HepG2 (cell line): ENCODE measurements around the gene DLL3. TPM values are rescaled to one million over a fixed set of nuclear protein-coding genes. Genes with fewer than 3 reads are reported as not detected.

Experiments
- AKNA ChIP-seq: sonication (generic); formaldehyde crosslinking; IDR thresholded peaks from 2 replicates; pipeline ENCODE4 v1.4.0; 2020; ENCODE audit warnings: missing genetic modification reagents, borderline replicate concordance
- EP300 ChIP-seq, 3 experiments: sonication (generic) in 1 of 3; formaldehyde crosslinking in 1 of 3; IDR thresholded peaks; 2 replicates each; pipeline versions ENCODE4 v1.5.1 to v1.6.1; 2011 to 2020; ENCODE audit warnings: low read depth in 2 of 3, low read length in 2 of 3, borderline replicate concordance in 1 of 3, improper control_type of control experiment in 1 of 3, mild to moderate bottlenecking in 1 of 3, missing genetic modification reagents in 1 of 3, moderate library complexity in 1 of 3
- FOSL2 ChIP-seq: sonication (generic); formaldehyde crosslinking; IDR thresholded peaks from 2 replicates; pipeline ENCODE4 v1.4.0; 2020; ENCODE audit warnings: missing genetic modification reagents
- HDAC2 ChIP-seq: sonication (generic); formaldehyde crosslinking; IDR thresholded peaks from 2 replicates; pipeline ENCODE4 v1.4.0; 2020; ENCODE audit warnings: missing genetic modification reagents
- HMGA1 ChIP-seq: sonication (generic); formaldehyde crosslinking; conservative IDR thresholded peaks from 2 replicates; pipeline ENCODE4 v1.4.0; 2020; ENCODE audit warnings: missing genetic modification reagents
- PHB2 ChIP-seq: fragments of 450-650 bp; IDR thresholded peaks from 2 replicates; pipeline ENCODE4 v1.6.1; 2018; ENCODE audit not compliant: partially characterized antibody
- SP140L ChIP-seq: sonication (generic); formaldehyde crosslinking; IDR thresholded peaks from 2 replicates; pipeline ENCODE4 v1.4.0; 2020; ENCODE audit warnings: missing genetic modification reagents, borderline replicate concordance
- ZNF234 ChIP-seq: sonication (generic); formaldehyde crosslinking; conservative IDR thresholded peaks from 2 replicates; pipeline ENCODE4 v1.5.1; 2020; ENCODE audit warnings: mild to moderate bottlenecking, missing genetic modification reagents
- ZNF672 ChIP-seq: sonication (generic); formaldehyde crosslinking; IDR thresholded peaks from 2 replicates; pipeline ENCODE4 v1.8.1; 2022; ENCODE audit warnings: missing genetic modification reagents
- polyA plus RNA-seq, 8 experiments: library from polyadenylated mRNA; depleted of rRNA in 3 of 8; stranded (reverse) in 7 of 8; unstranded in 1 of 8; fragments of >200 nt; fragmentation: Illumina TruSeq in 4 of 8; extraction: Trizol in 4 of 8; gene quantifications; 2 replicates each; pipeline versions ENCODE4 v1.2.1 to v1.2.3, GENCODE V29; 2011 to 2016; ENCODE audit warnings: low read depth in 4 of 8, missing spikeins in 1 of 8, mixed read lengths in 1 of 8; ENCODE audit not compliant: insufficient read depth in 1 of 8
- total RNA-seq, 5 experiments: library from RNA; depleted of rRNA; stranded (reverse); fragments of >200 nt; fragmentation: Illumina TruSeq; extraction: Trizol; gene quantifications; 2 replicates each; pipeline ENCODE4 v1.2.3, GENCODE V29; 2016; ENCODE audit warnings: low read depth in 1 of 5
- TF ChIP-seq, protein P1 (sequence below): sonication (generic); formaldehyde crosslinking; IDR thresholded peaks from 2 replicates; pipeline ENCODE4 v1.4.0; 2020; ENCODE audit warnings: missing genetic modification reagents, mild to moderate bottlenecking, borderline replicate concordance
- TF ChIP-seq, protein P2 (sequence below): sonication (generic); formaldehyde crosslinking; IDR thresholded peaks from 2 replicates; pipeline ENCODE4 v1.8.1; 2023; ENCODE audit warnings: missing genetic modification reagents, mild to moderate bottlenecking, borderline replicate concordance
- TF ChIP-seq, protein P3 (sequence below): sonication (generic); formaldehyde crosslinking; IDR thresholded peaks from 2 replicates; pipeline ENCODE4 v1.8.0; 2022; ENCODE audit warnings: mild to moderate bottlenecking, missing genetic modification reagents, moderate library complexity
- TF ChIP-seq, protein P4 (sequence below): sonication (generic); formaldehyde crosslinking; IDR thresholded peaks from 2 replicates; pipeline ENCODE4 v1.8.0; 2022; ENCODE audit warnings: missing genetic modification reagents, mild to moderate bottlenecking, borderline replicate concordance

DLL3 gene
- total and polyA plus RNA-seq, 2 of the 13 experiments (the other 11 are each of a cell fraction or from before 2014, with no cell fraction given): 0.35 to 0.55 TPM

DNA sequence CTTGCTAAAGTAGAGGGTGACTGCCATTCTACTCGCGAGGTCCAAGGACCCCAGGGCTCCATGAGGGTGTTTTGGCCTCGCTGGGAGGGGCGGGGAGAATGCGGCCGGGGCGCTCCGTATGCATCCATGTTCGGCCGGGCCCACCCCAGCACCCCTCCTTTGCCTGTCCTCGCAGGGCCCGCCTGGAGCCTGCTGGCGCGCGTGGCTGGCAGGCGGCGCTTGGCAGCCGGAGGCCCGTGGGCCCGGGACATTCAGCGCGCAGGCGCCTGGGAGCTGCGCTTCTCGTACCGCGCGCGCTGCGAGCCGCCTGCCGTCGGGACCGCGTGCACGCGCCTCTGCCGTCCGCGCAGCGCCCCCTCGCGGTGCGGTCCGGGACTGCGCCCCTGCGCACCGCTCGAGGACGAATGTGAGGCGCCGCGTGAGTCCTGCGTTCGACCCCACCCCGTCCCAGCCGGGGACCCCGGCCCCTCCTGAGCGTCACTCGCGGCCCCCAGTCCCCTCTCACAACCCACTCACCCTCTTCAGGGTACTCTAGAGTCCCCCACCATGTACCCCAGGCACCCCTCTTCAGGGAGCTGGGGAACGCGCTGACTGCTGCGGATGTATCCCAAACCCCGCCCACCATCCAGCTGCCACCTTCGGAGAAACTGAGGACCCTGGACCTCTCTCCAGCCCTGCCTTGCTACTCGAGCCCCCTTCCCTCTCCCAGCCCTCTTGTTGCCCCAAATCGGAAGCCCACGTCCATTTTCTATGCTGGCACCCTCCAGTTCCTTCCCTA lies 4.1 kb downstream of the DLL3 start (continued):
- TF ChIP-seq AKNA (peak; percentile 81; the same call in 1 of the 2 replicates), ZNF672 (peak; percentile 96), FOSL2 (CRISPR knock-in tag) (peak; percentile 13; the same call in 1 of the 2 replicates), HDAC2 (CRISPR knock-in tag) (peak; percentile 43; the same call in 1 of the 2 replicates), ZNF234 (CRISPR knock-in tag) (peak; percentile 80; the same call in 1 of the 2 replicates), SP140L (CRISPR knock-in tag) (peak; percentile 74; the same call in 1 of the 2 replicates), HMGA1 (CRISPR knock-in tag) (no peak), PHB2 (no peak), EP300 (IDR thresholded peaks at IDR 0.05; ENCODE audit: low read depth in 2 of 2, low read length in 2 of 2) (no peak), EP300 (CRISPR knock-in tag; IDR thresholded peaks at IDR 0.05; ENCODE audit: borderline replicate concordance) (peak; percentile 56; the same call in 1 of the 2 replicates)
- TF ChIP-seq, protein P1, sequence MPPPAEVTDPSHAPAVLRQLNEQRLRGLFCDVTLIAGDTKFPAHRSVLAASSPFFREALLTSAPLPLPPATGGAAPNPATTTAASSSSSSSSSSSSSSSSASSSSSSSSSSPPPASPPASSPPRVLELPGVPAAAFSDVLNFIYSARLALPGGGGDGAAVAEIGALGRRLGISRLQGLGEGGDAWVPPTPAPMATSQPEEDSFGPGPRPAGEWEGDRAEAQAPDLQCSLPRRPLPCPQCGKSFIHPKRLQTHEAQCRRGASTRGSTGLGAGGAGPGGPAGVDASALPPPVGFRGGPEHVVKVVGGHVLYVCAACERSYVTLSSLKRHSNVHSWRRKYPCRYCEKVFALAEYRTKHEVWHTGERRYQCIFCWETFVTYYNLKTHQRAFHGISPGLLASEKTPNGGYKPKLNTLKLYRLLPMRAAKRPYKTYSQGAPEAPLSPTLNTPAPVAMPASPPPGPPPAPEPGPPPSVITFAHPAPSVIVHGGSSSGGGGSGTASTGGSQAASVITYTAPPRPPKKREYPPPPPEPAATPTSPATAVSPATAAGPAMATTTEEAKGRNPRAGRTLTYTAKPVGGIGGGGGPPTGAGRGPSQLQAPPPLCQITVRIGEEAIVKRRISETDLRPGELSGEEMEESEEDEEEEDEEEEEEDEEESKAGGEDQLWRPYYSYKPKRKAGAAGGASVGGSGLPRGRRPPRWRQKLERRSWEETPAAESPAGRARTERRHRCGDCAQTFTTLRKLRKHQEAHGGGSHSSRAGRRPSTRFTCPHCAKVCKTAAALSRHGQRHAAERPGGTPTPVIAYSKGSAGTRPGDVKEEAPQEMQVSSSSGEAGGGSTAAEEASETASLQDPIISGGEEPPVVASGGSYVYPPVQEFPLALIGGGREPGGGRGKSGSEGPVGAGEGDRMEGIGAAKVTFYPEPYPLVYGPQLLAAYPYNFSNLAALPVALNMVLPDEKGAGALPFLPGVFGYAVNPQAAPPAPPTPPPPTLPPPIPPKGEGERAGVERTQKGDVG (CRISPR knock-in tag): peak; percentile 81; the same call in 1 of the 2 replicates
- TF ChIP-seq, protein P2, sequence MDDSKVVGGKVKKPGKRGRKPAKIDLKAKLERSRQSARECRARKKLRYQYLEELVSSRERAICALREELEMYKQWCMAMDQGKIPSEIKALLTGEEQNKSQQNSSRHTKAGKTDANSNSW (CRISPR knock-in tag): peak; percentile 99; the same call in 1 of the 2 replicates
- TF ChIP-seq, protein P3, sequence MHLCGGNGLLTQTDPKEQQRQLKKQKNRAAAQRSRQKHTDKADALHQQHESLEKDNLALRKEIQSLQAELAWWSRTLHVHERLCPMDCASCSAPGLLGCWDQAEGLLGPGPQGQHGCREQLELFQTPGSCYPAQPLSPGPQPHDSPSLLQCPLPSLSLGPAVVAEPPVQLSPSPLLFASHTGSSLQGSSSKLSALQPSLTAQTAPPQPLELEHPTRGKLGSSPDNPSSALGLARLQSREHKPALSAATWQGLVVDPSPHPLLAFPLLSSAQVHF: peak; percentile 99
- TF ChIP-seq, protein P4, sequence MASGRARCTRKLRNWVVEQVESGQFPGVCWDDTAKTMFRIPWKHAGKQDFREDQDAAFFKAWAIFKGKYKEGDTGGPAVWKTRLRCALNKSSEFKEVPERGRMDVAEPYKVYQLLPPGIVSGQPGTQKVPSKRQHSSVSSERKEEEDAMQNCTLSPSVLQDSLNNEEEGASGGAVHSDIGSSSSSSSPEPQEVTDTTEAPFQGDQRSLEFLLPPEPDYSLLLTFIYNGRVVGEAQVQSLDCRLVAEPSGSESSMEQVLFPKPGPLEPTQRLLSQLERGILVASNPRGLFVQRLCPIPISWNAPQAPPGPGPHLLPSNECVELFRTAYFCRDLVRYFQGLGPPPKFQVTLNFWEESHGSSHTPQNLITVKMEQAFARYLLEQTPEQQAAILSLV (CRISPR knock-in tag): peak; percentile 92; the same call in 1 of the 2 replicates
